Right atrium auricular region (tissue), 2 donors: ENCODE results near the gene KPRP. TPM values are rescaled to one million over a fixed set of nuclear protein-coding genes. Genes with fewer than 3 reads are reported as not detected.

Experiments used
- DNase-seq: peaks from one replicate; pipeline ENCODE4 v3.0.0-alpha.2; 2019; ENCODE audit warnings: low spot score
- H3K27ac ChIP-seq, 2 donors: fragments of 200-600 bp; sonication (generic); 1 replicate in 1 of 2; 2 replicates in 1 of 2; pipeline ENCODE4 v1.5.1; 2016 to 2019
- H3K27me3 ChIP-seq, 2 donors: fragments of 200-600 bp; sonication (generic); one replicate each; pipeline versions ENCODE4 v1.5.1 to v1.6.0; 2017 to 2019
- H3K36me3 ChIP-seq: fragments of 200-600 bp; sonication (generic); one replicate; pipeline ENCODE4 v1.5.1; 2016
- H3K4me1 ChIP-seq, 2 donors: fragments of 200-600 bp; sonication (generic); one replicate each; pipeline versions ENCODE4 v1.5.1 to v1.6.0; 2017 to 2019
- H3K4me3 ChIP-seq, 2 donors: fragments of 200-600 bp; sonication (generic); 1 replicate in 1 of 2; 2 replicates in 1 of 2; pipeline ENCODE4 v1.5.1; 2017 to 2019; ENCODE audit warnings: mild to moderate bottlenecking in 1 of 2, moderate library complexity in 1 of 2
- H3K9me3 ChIP-seq, 2 donors: fragments of 200-600 bp; sonication (generic); one replicate each; pipeline ENCODE4 v1.5.1; 2019
- CTCF ChIP-seq, 2 donors: fragments of 200-600 bp; sonication (generic); IDR thresholded peaks; one replicate each; pipeline ENCODE4 v1.5.1; 2019; ENCODE audit warnings: antibody characterized with exemption in 2 of 2
- total RNA-seq, 2 donors: library from RNA; depleted of rRNA; stranded (reverse); fragments of >200 nt; gene quantifications; one replicate each; pipeline ENCODE4 v1.1.0, GENCODE V29; 2016

KPRP gene
- total RNA-seq, 2 donors from 2014 or later: not detected

GRCh38 chr1:152747831-152748230, 10.0 kb upstream of the KPRP start:
- Histone ChIP-seq H3K36me3 (no peaks in the 10 kb centered on the region), H3K4me1 (no peaks in the 10 kb centered on the region), H3K4me3 (no peak overlapping the region), H3K27me3 (no peaks in the 10 kb centered on the region), H3K27ac (no peak overlapping the region), H3K9me3 (no peaks in the 10 kb centered on the region)
- TF ChIP-seq CTCF (IDR thresholded peaks at IDR 0.05): no peak
- DNase-seq: no peak

DNA sequence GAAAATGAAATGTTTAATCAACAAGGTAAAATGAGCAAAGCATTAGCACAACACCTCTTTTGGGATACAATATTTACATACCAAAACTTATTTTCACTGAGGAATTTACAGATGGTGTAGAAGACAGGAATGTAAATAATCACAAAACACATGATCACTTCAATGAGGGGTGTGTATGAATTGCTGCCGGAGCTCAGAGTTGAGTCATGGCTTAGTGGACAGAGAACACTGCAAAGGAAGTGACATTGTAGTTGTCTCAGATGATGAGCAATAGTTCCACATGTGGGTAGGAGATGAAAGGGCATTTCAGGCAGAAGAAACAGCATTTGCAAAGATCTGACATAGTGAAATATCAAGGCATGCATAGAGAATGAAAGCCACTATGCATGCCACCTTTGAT, 5.6 kb upstream of the KPRP start:
- Histone ChIP-seq H3K27me3 (no peaks in the 10 kb centered on the region), H3K36me3 (no peaks in the 10 kb centered on the region), H3K4me3 (no peak overlapping the region), H3K27ac (no peak overlapping the region), H3K9me3 (no peaks in the 10 kb centered on the region), H3K4me1 (no peaks in the 10 kb centered on the region)
- DNase-seq: no peak
- no peak for TF ChIP-seq CTCF (IDR thresholded peaks at IDR 0.05)

GRCh38 chr1:152753586-152753985, 4.2 kb upstream of the KPRP start:
- TF ChIP-seq CTCF (IDR thresholded peaks at IDR 0.05): no peak
- Histone ChIP-seq H3K4me3 (no peak overlapping the region), H3K27me3 (no peaks in the 10 kb centered on the region), H3K4me1 (no peaks in the 10 kb centered on the region), H3K9me3 (no peaks in the 10 kb centered on the region), H3K36me3 (no peaks in the 10 kb centered on the region), H3K27ac (no peak overlapping the region)
- no peak for DNase-seq

DNA sequence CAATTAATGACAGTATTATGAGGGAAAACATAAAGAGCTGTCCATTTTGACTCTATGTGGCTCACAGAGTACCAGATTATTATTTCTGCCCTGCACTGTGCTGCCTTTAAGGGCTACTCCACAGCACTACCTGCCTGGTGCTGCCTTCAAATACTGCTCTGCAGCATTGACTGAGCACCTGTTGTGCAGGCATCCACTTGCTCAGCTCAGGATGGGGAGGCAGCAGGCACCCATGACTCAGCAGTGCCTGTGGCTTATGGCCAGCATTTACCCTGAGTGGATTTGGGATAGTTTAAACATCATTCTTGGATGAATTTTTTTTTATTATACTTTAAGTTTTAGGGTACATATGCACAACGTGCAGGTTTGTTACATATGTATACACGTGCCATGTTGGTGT, 953 bp upstream of the KPRP start:
- Histone ChIP-seq H3K27me3 (no peaks in the 10 kb centered on the region), H3K36me3 (no peaks in the 10 kb centered on the region), H3K9me3 (no peaks in the 10 kb centered on the region), H3K27ac (no peak overlapping the region), H3K4me3 (no peak overlapping the region), H3K4me1 (no peaks in the 10 kb centered on the region)
- no peak for TF ChIP-seq CTCF (IDR thresholded peaks at IDR 0.05)
- no peak for DNase-seq

DNA sequence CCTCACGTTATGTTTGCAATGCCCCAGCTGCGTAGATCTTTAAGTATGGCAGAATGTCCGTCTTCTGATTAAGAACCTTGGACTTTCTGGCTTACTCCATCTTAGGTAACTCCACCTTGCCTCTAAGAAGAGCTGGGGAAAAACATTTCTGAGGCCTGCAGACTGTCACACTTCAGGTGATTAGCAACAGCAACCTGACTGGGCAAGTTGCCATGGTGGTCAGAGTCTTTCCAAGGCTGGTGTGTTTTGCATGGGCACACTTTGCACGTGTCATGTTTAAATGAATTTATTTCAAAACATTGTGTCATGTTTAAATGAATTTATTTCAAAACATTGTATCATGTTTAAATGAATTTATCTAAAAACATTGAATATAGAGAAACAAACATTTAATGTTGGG, 811 bp downstream of the KPRP start:
- Histone ChIP-seq H3K27me3 (no peaks in the 10 kb centered on the region), H3K4me3 (no peak overlapping the region), H3K9me3 (no peaks in the 10 kb centered on the region), H3K27ac (no peak overlapping the region), H3K4me1 (no peaks in the 10 kb centered on the region), H3K36me3 (no peaks in the 10 kb centered on the region)
- DNase-seq: no peak
- no peak for TF ChIP-seq CTCF (IDR thresholded peaks at IDR 0.05)

DNA sequence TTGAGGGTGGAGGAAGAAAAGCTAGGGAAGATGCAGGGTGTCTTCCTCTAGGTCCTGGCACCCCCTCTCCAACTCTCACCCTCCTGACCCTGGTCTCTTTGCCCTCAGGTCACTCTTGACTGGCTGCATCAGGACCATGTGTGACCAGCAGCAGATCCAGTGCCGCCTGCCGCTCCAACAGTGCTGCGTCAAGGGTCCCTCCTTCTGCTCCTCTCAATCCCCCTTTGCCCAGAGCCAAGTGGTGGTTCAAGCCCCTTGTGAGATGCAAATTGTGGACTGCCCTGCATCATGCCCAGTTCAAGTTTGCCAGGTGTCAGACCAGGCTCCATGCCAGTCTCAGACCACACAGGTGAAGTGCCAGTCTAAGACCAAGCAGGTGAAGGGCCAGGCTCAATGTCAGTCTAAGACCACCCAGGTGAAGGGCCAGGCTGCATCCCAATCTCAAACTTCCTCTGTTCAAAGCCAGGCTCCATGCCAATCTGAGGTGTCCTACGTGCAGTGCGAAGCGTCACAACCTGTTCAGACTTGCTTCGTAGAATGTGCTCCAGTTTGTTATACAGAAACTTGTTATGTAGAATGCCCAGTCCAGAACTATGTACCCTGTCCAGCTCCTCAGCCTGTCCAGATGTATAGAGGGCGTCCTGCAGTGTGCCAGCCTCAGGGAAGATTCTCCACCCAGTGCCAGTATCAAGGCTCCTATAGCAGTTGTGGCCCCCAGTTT, 1.8 kb downstream of the KPRP start:
- no peak overlapping the region for H3K27ac ChIP-seq
- TF ChIP-seq CTCF (IDR thresholded peaks at IDR 0.05): no peak
- no peak for DNase-seq

More for the DNA sequence above, 1.8 kb downstream of the KPRP start:
- Histone ChIP-seq H3K36me3 (no peaks in the 10 kb centered on the region), H3K4me1 (no peaks in the 10 kb centered on the region), H3K27me3 (no peaks in the 10 kb centered on the region), H3K9me3 (no peaks in the 10 kb centered on the region), H3K4me3 (no peak overlapping the region)
